GM19397 (cell line): ENCODE data around the gene SWI5.

Source experiments
- ATAC-seq: cut with Tn5 transposase; IDR thresholded peaks from one replicate; pipeline ENCODE4 v1.9.1; 2021; ENCODE audit warnings: mild to moderate bottlenecking, moderate library complexity; ENCODE audit not compliant: unreplicated experiment

SWI5 gene

DNA sequence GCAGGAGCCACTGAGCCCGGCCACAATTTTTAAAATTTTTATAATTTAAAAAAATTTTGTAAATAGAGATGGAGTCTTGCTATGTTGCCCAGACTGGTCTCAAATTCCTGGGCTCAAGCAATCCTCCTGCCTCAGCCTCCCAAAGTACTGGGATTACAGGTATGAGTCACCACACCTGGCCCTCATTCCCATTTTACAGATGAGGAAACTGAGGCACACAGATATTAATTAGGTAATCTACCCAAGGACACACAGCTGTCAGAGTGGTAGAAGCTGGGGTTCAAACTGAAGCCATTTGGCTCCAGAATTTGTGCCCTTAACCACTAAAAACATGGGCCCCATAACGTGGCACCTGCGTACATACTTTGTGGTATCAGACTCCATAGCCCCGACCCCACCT, 38.6 kb downstream of the SWI5 start:
- ATAC-seq = no peak

- no peak for ATAC-seq
Observed at GRCh38 chr9:128316421-128316820, 40.3 kb downstream of the SWI5 start.

- ATAC-seq = no peak
Observed at GRCh38 chr9:128317629-128318028, 41.6 kb downstream of the SWI5 start.

DNA sequence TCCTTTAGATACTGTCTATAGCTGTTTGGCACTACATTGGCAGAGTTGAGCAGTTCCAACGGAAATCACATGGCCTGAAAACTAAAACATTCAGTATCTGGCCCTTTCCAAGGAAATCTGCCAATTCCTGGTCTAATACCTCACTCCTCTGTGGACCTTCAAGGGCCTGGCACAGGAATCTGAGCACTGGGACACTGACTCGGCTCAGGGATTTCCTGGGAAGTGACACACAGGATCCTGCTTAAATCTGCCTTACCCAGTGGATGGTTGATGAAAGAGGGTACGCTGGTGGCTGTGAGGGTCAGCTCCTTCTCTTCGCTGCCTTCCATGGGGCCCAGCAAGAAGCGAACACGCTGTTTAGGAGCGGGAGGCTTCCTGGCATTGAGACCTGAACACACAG, 45.3 kb downstream of the SWI5 start:
- no peak for ATAC-seq

- peak; percentile 7 for ATAC-seq
Observed at GRCh38 chr9:128321879-128322403, 45.9 kb downstream of the SWI5 start.

GRCh38 chr9:128322404-128323211, 46.5 kb downstream of the SWI5 start, which contains the start of the genes COQ4 and TRUB2:
TSS of gene COQ4 (plus strand) at chr9:128322839. CDS start at chr9:128322859, 20 bp downstream.
TSS of gene TRUB2 (minus strand) at chr9:128322447. CDS start at chr9:128322408, 39 bp downstream.
- peak; percentile 80 for ATAC-seq

GRCh38 chr9:128323212-128323730, 47.2 kb downstream of the SWI5 start:
- ATAC-seq = no peak

GRCh38 chr9:128323791-128324190, 47.7 kb downstream of the SWI5 start:
- ATAC-seq = no peak

DNA sequence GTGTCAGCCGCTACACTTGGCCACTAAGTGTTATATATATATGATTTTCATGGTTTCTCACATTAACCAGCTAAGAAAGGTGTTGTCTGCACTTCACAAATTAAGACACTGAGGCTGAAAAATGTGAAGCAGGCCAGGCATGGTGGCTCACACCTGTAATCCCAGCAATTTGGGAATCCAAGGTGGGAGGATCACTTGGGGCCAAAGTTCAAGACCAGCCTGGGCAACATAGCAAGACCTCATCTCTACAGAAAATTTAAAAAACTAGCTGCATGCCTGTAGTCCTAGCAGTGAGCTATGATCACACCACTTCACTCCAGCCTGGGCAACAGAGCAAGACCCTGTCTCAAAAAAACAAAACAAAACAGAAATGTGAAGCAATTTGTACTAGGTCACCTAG, 48.3 kb downstream of the SWI5 start:
- ATAC-seq = no peak

GRCh38 chr9:128325629-128326028, 49.6 kb downstream of the SWI5 start:
- no peak for ATAC-seq

DNA sequence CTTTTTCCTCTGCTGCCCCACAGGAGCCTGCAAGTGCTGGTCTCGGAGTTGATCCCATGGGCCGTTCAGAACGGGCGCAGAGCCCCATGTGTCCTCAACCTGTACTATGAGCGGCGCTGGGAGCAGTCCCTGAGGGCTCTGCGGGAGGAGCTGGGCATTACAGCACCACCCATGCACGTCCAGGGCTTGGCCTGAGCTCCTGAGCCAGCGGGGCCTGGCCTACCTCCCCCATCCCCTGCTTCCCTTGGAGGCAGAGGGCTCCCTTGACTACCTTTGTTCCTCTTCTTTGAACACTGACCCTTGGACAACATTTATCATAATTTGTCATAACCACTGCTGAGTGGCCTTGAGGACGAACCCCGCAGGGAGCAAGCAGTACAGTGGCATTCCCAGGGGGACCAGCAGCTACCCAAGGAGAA, 57.4 kb downstream of the SWI5 start:
- no peak for ATAC-seq

DNA sequence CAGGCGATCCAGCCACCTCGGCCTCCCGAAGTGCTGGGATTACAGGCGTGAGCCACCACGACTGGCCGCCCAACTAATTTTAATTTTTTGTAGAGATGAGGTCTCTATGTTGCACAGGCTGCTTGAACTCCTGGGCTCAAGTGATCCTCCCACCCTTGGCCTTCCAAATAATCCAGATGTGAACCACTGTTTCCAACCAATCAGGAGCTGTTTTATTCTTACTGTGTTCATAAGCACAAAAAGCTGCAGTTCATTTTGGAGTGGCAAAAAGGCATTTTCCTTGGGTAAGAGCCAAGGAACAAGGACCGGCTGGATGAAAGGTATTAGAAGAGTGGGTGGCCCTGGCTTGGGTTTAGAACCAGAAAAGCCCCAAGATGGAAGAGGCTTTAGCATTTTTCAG, 59.1 kb downstream of the SWI5 start:
- no peak for ATAC-seq

DNA sequence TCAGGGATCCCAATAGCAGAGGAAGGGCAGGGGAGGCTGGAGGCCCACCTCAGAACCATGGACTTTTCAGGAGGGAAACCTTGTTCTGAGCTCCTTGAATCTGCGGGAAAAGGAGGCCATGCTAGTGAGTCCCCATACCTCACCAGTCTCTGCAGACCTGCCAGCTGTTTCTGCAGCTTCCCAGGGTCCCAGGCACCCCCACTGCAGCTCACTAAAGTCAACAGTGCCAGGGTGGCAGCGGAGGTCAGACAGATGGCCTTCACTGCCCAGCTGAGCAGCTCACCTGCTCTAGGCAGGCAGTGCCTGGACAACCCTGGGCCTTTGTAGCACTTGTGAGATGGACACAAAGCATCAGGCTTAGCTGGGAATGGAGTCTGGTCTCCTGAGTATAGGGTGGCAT, 59.8 kb downstream of the SWI5 start:
- no peak for ATAC-seq

DNA sequence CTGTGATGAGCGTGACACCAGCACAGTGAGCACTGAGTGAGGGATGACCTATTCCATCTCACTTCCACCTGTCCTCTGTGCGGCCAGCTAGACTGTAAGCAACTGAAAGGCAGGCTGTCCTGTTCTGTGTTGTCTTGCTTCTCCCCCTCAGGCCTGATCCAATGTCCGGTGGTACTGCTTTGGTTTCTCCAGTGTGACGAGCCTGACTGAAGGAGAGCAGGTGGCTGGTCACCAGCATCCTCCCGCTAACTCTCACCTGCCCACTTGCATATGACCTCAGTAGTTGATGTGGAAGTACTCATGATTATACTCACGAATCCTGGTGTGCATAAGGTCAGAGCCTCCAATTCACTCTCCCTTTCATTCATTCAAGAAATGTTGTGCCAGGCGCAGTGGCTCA, 61.9 kb downstream of the SWI5 start:
- ATAC-seq = no peak
